ENCODE results near the gene SCN11A.
"Not testable (repeated sequence)": the region's sequence is repeated elsewhere in the genome, so short reads cannot be mapped to it uniquely, and the experiment has no call there.

Gene SCN11A

DNA sequence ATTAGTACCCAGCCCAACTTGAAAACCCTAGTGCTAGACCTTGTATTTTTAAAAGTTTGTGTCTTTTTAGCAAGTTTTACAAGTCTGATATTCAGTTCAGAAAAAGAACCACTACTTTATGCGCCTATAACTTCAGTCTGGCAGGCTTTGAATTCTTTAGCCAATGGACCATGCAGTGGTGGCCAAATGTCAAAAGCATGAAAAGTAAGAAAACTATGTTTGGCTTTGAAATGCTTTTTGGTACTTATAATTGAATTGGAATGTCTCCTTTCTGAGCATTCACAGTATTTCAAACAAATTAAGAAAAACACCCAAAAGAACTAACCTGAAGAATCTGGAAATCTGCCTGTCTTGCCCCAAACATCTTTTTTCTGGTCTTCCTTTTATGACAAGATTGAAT, 12.9 kb upstream of the SCN11A start:
- H3K9me3 ChIP-seq (replicated peaks; ENCODE audit: insufficient read depth, low read length): no peaks in the 10 kb centered on the region
- H3K4me2 ChIP-seq (ENCODE audit: low read depth, low read length): no peak overlapping the region
- H3K9me2 ChIP-seq (replicated peaks; ENCODE audit: insufficient read depth, low read length): no peaks in the 10 kb centered on the region
- no peak overlapping the region for H3K27ac ChIP-seq (ENCODE audit: low read length)
- H4K20me1 ChIP-seq (ENCODE audit: insufficient read depth, low read length): no peaks in the 10 kb centered on the region
- H3K4me3 ChIP-seq (ENCODE audit: low read length): no peak overlapping the region
- no peak for TF ChIP-seq CTCF (IDR thresholded peaks at IDR 0.05; ENCODE audit: low read length)
- TF ChIP-seq EZH2phosphoT487 (IDR thresholded peaks at IDR 0.05; ENCODE audit: low read length): no peak
- no peak for TF ChIP-seq EZH2 (optimal IDR thresholded peaks at IDR 0.05; ENCODE audit: low read depth, low read length)
- no peaks in the 10 kb centered on the region for H3K4me1 ChIP-seq (ENCODE audit: low read length)
- no peaks in the 10 kb centered on the region for H3K36me3 ChIP-seq (replicated peaks; ENCODE audit: insufficient read depth, low read length)
- H3F3A ChIP-seq (ENCODE audit: insufficient read depth, low read length): no peaks in the 10 kb centered on the region
- no peak for DNase-seq
- no peak overlapping the region for H2AFZ ChIP-seq (ENCODE audit: low read length)
- peaks cover 24% of the 10 kb centered on the region for H3K79me2 ChIP-seq (ENCODE audit: low read length)
- H3K27me3 ChIP-seq (replicated peaks; ENCODE audit: insufficient read depth, low read length): no peaks in the 10 kb centered on the region
- H3K9ac ChIP-seq (ENCODE audit: low read length): no peak overlapping the region

GRCh38 chr3:39063143-39063542, 11.4 kb upstream of the SCN11A start:
- H3K4me1 ChIP-seq (ENCODE audit: low read length): no peaks in the 10 kb centered on the region
- H3K9ac ChIP-seq (ENCODE audit: low read length): no peak overlapping the region
- no peak overlapping the region for H3K4me3 ChIP-seq (ENCODE audit: low read length)
- H3K9me2 ChIP-seq (replicated peaks; ENCODE audit: insufficient read depth, low read length): no peaks in the 10 kb centered on the region
- H3K9me3 ChIP-seq (replicated peaks; ENCODE audit: insufficient read depth, low read length): no peaks in the 10 kb centered on the region
- H3K79me2 ChIP-seq (ENCODE audit: low read length): peaks cover 35% of the 10 kb centered on the region
- no peak overlapping the region for H3K4me2 ChIP-seq (ENCODE audit: low read depth, low read length)
- no peaks in the 10 kb centered on the region for H3F3A ChIP-seq (ENCODE audit: insufficient read depth, low read length)
- TF ChIP-seq CTCF (IDR thresholded peaks at IDR 0.05; ENCODE audit: low read length) (no peak), EZH2phosphoT487 (IDR thresholded peaks at IDR 0.05; ENCODE audit: low read length) (no peak), EZH2 (optimal IDR thresholded peaks at IDR 0.05; ENCODE audit: low read depth, low read length) (no peak)
- DNase-seq: no peak
- no peak overlapping the region for H2AFZ ChIP-seq (ENCODE audit: low read length)
- H4K20me1 ChIP-seq (ENCODE audit: insufficient read depth, low read length): no peaks in the 10 kb centered on the region
- H3K36me3 ChIP-seq (replicated peaks; ENCODE audit: insufficient read depth, low read length): no peaks in the 10 kb centered on the region
- H3K27me3 ChIP-seq (replicated peaks; ENCODE audit: insufficient read depth, low read length): no peaks in the 10 kb centered on the region
- no peak overlapping the region for H3K27ac ChIP-seq (ENCODE audit: low read length)

- Histone ChIP-seq H3K27ac (ENCODE audit: low read length) (no peak overlapping the region), H3K4me2 (ENCODE audit: low read depth, low read length) (no peak overlapping the region), H3K9ac (ENCODE audit: low read length) (no peak overlapping the region), H4K20me1 (ENCODE audit: insufficient read depth, low read length) (no peaks in the 10 kb centered on the region), H3K27me3 (replicated peaks; ENCODE audit: insufficient read depth, low read length) (no peaks in the 10 kb centered on the region), H2AFZ (ENCODE audit: low read length) (no peak overlapping the region), H3K36me3 (replicated peaks; ENCODE audit: insufficient read depth, low read length) (0 out of 2 replicates have a peak, but pooled peaks cover 3% of the 10 kb centered on the region), H3K9me2 (replicated peaks; ENCODE audit: insufficient read depth, low read length) (no peaks in the 10 kb centered on the region), H3K4me1 (ENCODE audit: low read length) (no peaks in the 10 kb centered on the region), H3K4me3 (ENCODE audit: low read length) (no peak overlapping the region), H3K9me3 (replicated peaks; ENCODE audit: insufficient read depth, low read length) (no peaks in the 10 kb centered on the region), H3F3A (ENCODE audit: insufficient read depth, low read length) (no peaks in the 10 kb centered on the region), H3K79me2 (ENCODE audit: low read length) (peaks cover 40% of the 10 kb centered on the region)
- no peak for DNase-seq
- no peak for TF ChIP-seq EZH2phosphoT487 (IDR thresholded peaks at IDR 0.05; ENCODE audit: low read length)
Observed at GRCh38 chr3:39062180-39062579, 10.4 kb upstream of the SCN11A start.

DNA sequence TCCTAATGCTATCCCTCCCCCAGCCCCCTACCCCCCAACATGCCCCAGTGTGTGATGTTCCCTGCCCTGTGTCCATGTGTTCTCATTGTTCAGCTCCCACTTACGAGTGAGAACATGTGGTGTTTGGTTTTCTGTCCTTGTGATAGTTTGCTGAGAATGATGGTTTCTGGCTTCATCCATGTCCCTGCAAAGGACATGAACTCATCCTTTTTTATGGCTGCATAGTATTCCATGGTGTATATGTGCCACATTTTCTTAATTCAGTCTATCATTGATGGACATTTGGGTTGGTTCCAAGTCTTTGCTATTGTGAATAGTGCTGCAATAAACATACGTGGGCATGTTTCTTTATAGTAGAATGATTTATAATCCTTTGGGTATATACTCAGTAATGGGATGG, 9.5 kb upstream of the SCN11A start:
- not testable (repeated sequence) for H3K4me1 ChIP-seq (ENCODE audit: low read length); H3K9me3 ChIP-seq (replicated peaks; ENCODE audit: insufficient read depth, low read length); H2AFZ ChIP-seq (ENCODE audit: low read length); H3K9me2 ChIP-seq (replicated peaks; ENCODE audit: insufficient read depth, low read length); H3F3A ChIP-seq (ENCODE audit: insufficient read depth, low read length); H3K9ac ChIP-seq (ENCODE audit: low read length); H3K27me3 ChIP-seq (replicated peaks; ENCODE audit: insufficient read depth, low read length); H3K4me3 ChIP-seq (ENCODE audit: low read length); DNase-seq; H3K36me3 ChIP-seq (replicated peaks; ENCODE audit: insufficient read depth, low read length); H4K20me1 ChIP-seq (ENCODE audit: insufficient read depth, low read length); H3K4me2 ChIP-seq (ENCODE audit: low read depth, low read length); H3K27ac ChIP-seq (ENCODE audit: low read length)
- peaks cover 49% of the 10 kb centered on the region for H3K79me2 ChIP-seq (ENCODE audit: low read length)

Measured in MM.1S (cell line).